ENCODE results near the gene TLR10. TPM values are rescaled to one million over a fixed set of nuclear protein-coding genes. Genes with fewer than 3 reads are reported as not detected.

TLR10 gene
- total RNA-seq, 1 donor from 2014 or later = not detected

- no peaks in the 10 kb centered on the region for H3K9me3 Mint-ChIP-seq (ENCODE audit: unreplicated experiment)
- no peaks in the 10 kb centered on the region for H3K4me1 Mint-ChIP-seq (ENCODE audit: low read depth, unreplicated experiment)
- TF ChIP-seq CTCF (IDR thresholded peaks at IDR 0.05; ENCODE audit: partially characterized antibody, unreplicated experiment) = no peak
- no peak for DNase-seq
- H3K27me3 Mint-ChIP-seq (ENCODE audit: unreplicated experiment) = no peaks in the 10 kb centered on the region
- H3K27ac Mint-ChIP-seq (ENCODE audit: unreplicated experiment) = no peak overlapping the region
- H3K36me3 Mint-ChIP-seq (ENCODE audit: unreplicated experiment) = peaks cover 4% of the 10 kb centered on the region
- no peak overlapping the region for H3K4me3 Mint-ChIP-seq (ENCODE audit: unreplicated experiment)
Measured at GRCh38 chr4:38822748-38823303, 40.0 kb upstream of the TLR10 start.

GRCh38 chr4:38821739-38822138, 38.9 kb upstream of the TLR10 start:
- H3K4me3 Mint-ChIP-seq (ENCODE audit: unreplicated experiment) = no peak overlapping the region
- no peaks in the 10 kb centered on the region for H3K4me1 Mint-ChIP-seq (ENCODE audit: low read depth, unreplicated experiment)
- H3K9me3 Mint-ChIP-seq (ENCODE audit: unreplicated experiment) = no peaks in the 10 kb centered on the region
- no peak for TF ChIP-seq CTCF (IDR thresholded peaks at IDR 0.05; ENCODE audit: partially characterized antibody, unreplicated experiment)
- no peaks in the 10 kb centered on the region for H3K27me3 Mint-ChIP-seq (ENCODE audit: unreplicated experiment)
- peaks cover 4% of the 10 kb centered on the region for H3K36me3 Mint-ChIP-seq (ENCODE audit: unreplicated experiment)
- no peak for DNase-seq
- no peak overlapping the region for H3K27ac Mint-ChIP-seq (ENCODE audit: unreplicated experiment)

- H3K4me3 Mint-ChIP-seq (ENCODE audit: unreplicated experiment) = no peak overlapping the region
- H3K4me1 Mint-ChIP-seq (ENCODE audit: low read depth, unreplicated experiment) = no peaks in the 10 kb centered on the region
- DNase-seq = no peak
- H3K9me3 Mint-ChIP-seq (ENCODE audit: unreplicated experiment) = peaks cover 2% of the 10 kb centered on the region
- peaks cover 7% of the 10 kb centered on the region for H3K36me3 Mint-ChIP-seq (ENCODE audit: unreplicated experiment)
- TF ChIP-seq CTCF (IDR thresholded peaks at IDR 0.05; ENCODE audit: partially characterized antibody, unreplicated experiment) = no peak
- no peaks in the 10 kb centered on the region for H3K27me3 Mint-ChIP-seq (ENCODE audit: unreplicated experiment)
- no peak overlapping the region for H3K27ac Mint-ChIP-seq (ENCODE audit: unreplicated experiment)
Measured at GRCh38 chr4:38820329-38821061, 37.7 kb upstream of the TLR10 start.

GRCh38 chr4:38819569-38819968, 36.8 kb upstream of the TLR10 start:
- Mint-ChIP-seq H3K4me3 (ENCODE audit: unreplicated experiment) (no peak overlapping the region), H3K27me3 (ENCODE audit: unreplicated experiment) (no peaks in the 10 kb centered on the region), H3K4me1 (ENCODE audit: low read depth, unreplicated experiment) (no peaks in the 10 kb centered on the region), H3K9me3 (ENCODE audit: unreplicated experiment) (peaks cover 2% of the 10 kb centered on the region), H3K27ac (ENCODE audit: unreplicated experiment) (no peak overlapping the region), H3K36me3 (ENCODE audit: unreplicated experiment) (peaks cover 7% of the 10 kb centered on the region)
- DNase-seq = no peak
- no peak for TF ChIP-seq CTCF (IDR thresholded peaks at IDR 0.05; ENCODE audit: partially characterized antibody, unreplicated experiment)

GRCh38 chr4:38818441-38818976, 35.7 kb upstream of the TLR10 start:
- Mint-ChIP-seq H3K36me3 (ENCODE audit: unreplicated experiment) (peaks cover 7% of the 10 kb centered on the region), H3K4me3 (ENCODE audit: unreplicated experiment) (no peak overlapping the region)
- TF ChIP-seq CTCF (IDR thresholded peaks at IDR 0.05; ENCODE audit: partially characterized antibody, unreplicated experiment) = no peak

More at GRCh38 chr4:38818441-38818976, 35.7 kb upstream of the TLR10 start:
- no peaks in the 10 kb centered on the region for H3K4me1 Mint-ChIP-seq (ENCODE audit: low read depth, unreplicated experiment)
- H3K27me3 Mint-ChIP-seq (ENCODE audit: unreplicated experiment) = no peaks in the 10 kb centered on the region
- DNase-seq = no peak
- no peak overlapping the region for H3K27ac Mint-ChIP-seq (ENCODE audit: unreplicated experiment)
- H3K9me3 Mint-ChIP-seq (ENCODE audit: unreplicated experiment) = peaks cover 2% of the 10 kb centered on the region

Data from glutamatergic neuron (in vitro differentiated cells).